IPS DF 6.9 (cell line): ENCODE results near the gene TRNAU1AP.
"Not testable (repeated sequence)": the region's sequence is repeated elsewhere in the genome, so short reads cannot be mapped to it uniquely, and the experiment has no call there.

Experiments
- DNase-seq: peaks from one replicate; pipeline ENCODE4 v3.0.0-alpha.2; 2013; ENCODE audit warnings: low read depth, low spot score
- H3K27ac ChIP-seq: one replicate; pipeline ENCODE4 v1.5.1; 2013; ENCODE audit warnings: low read length, control low read depth
- H3K27me3 ChIP-seq: 2 replicates; pipeline ENCODE4 v1.6.1; 2013; ENCODE audit warnings: mild to moderate bottlenecking, low read length; ENCODE audit not compliant: control insufficient read depth, insufficient read depth
- H3K36me3 ChIP-seq: 2 replicates; pipeline ENCODE4 v1.6.1; 2013; ENCODE audit warnings: low read length; ENCODE audit not compliant: control insufficient read depth, insufficient read depth
- H3K4me1 ChIP-seq: 2 replicates; pipeline ENCODE4 v1.6.1; 2013; ENCODE audit warnings: low read length; ENCODE audit not compliant: control insufficient read depth, insufficient read depth
- H3K4me3 ChIP-seq: 2 replicates; pipeline ENCODE4 v1.5.1; 2013; ENCODE audit warnings: mild to moderate bottlenecking, low read length
- H3K9me3 ChIP-seq: 2 replicates; pipeline ENCODE4 v1.6.1; 2013; ENCODE audit warnings: low read length, inconsistent platforms; ENCODE audit not compliant: control insufficient read depth, insufficient read depth
- WGBS: extraction: QIAGEN DNeasy Blood & Tissue Kit; methylation state at CpG from one replicate; pipeline ENCODE4 v1.1.7; 2013; ENCODE audit warnings: mixed read lengths, missing lambda C conversion rate; ENCODE audit not compliant: insufficient read length, insufficient coverage; 5-methylcytosine and 5-hydroxymethylcytosine counted together

TRNAU1AP gene

DNA sequence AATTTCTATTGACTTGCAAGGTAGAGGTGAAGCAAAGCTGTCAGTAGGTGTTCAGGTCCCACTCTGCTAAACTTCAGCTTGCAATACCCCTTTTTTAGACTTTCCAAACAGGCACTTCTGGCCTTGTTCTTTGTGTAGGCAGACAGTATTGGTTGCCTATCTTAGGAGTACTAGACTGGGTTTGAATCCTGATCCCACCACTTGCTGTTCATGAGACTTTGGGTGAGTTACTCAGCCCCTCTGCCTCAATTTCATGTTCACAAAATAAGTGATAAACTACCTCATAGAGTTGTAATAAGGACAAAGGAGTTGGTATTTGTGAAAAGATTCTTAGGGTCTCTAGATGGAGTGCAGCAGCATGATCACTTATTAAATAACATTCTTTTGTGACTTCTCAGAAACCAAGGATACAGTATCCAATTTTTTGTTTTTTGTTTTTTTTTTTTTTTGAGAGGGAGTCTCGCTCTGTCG is 41.9 kb upstream of the TRNAU1AP start:
- Histone ChIP-seq H3K36me3 (peaks cover 45% of the 10 kb centered on the region; the same call in 1 of the 2 replicates), H3K9me3 (no peaks in the 10 kb centered on the region), H3K4me1 (peaks cover 5% of the 10 kb centered on the region; the same call in 1 of the 2 replicates), H3K27ac (no peak overlapping the region), H3K4me3 (no peak overlapping the region), H3K27me3 (no peaks in the 10 kb centered on the region)
- no CpG with 5 or more reads among the region's 2 CpGs for WGBS
- no peak for DNase-seq

DNA sequence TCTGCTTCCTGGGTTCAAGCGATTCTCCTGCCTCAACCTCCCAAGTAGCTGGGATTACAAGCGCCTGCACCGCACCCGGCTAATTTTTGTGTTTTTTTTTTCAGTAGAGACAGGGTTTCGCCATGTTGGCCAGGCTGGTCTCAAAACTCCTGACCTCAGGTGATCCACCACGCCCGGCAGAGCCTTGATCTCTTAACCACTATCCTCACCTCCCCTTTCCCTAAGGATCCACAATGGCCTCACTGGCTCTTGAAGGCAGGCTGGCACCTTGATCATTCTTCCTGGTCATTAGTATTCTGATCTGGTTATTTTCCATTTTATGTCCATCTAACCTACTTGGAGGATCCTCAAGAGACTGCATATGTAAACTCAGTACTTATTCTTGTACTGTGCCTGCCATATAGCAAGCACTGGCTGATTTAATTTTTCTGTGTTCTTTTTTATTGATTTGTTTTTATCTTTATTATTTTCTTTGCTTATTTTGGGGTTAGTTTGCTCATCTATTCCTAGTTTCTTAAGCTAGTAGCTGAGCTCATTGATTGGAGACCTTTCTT is 40.8 kb upstream of the TRNAU1AP start:
- H3K9me3 ChIP-seq: no peaks in the 10 kb centered on the region
- peaks cover 36% of the 10 kb centered on the region; the same call in 1 of the 2 replicates for H3K36me3 ChIP-seq
- peaks cover 5% of the 10 kb centered on the region; the same call in 1 of the 2 replicates for H3K4me1 ChIP-seq
- H3K4me3 ChIP-seq: no peak overlapping the region
- no peaks in the 10 kb centered on the region for H3K27me3 ChIP-seq
- no peak overlapping the region for H3K27ac ChIP-seq
- WGBS: no CpG with 5 or more reads among the region's 7 CpGs
- no peak for DNase-seq

DNA sequence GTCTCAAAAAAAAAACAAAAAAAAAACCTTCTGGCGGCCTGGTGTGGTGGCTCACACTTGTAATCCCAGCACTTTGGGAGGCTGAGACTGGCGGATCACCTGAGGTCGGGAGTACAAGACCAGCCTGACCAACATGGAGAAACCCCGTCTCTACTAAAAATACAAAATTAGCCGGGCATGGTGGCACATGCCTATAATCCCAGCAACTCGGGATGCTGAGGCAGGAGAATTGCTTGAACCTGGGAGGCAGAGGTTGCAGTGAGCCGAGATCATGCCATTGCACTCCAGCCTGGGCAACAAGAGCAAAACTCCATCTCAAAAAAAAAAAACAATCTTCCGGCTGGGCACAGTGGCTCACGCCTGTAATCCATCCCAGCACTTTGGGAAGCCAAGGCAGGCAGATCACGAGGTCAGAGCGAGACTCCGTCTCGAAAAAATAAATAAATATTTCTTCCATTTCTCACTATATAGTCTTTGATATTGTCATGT is 38.4 kb upstream of the TRNAU1AP start:
- not testable (repeated sequence) for H3K9me3 ChIP-seq, H3K27me3 ChIP-seq, H3K27ac ChIP-seq, DNase-seq, H3K4me3 ChIP-seq, H3K4me1 ChIP-seq
- no CpG with 5 or more reads among the region's 13 CpGs for whole genome bisulfite sequencing
- peaks cover 16% of the 10 kb centered on the region; the same call in 1 of the 2 replicates for H3K36me3 ChIP-seq

DNA sequence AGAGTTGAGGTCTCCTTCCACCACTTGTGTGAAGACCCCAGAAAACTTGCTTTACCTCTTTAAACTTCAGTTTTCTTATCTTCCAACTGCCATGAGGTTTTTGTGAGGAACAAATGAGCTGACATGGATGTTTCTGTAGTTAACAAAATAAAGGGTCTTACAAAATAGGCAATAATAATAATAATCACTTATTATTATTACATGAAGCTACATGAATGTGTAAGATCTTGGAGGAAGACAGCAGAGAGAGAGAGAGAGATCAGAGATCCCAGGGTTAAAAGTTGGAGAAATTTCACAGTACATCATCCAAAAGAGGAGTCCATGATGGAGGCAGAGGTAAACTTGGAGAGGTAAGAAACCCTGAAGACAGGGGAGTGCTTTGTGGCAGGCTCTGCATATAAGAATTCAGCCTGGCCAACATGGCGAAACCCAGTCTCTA is 36.3 kb upstream of the TRNAU1AP start:
- DNase-seq: no peak
- H3K36me3 ChIP-seq: no peaks in the 10 kb centered on the region; the same call in 1 of the 2 replicates
- no peak overlapping the region for H3K4me3 ChIP-seq
- no peaks in the 10 kb centered on the region for H3K9me3 ChIP-seq
- peaks cover 6% of the 10 kb centered on the region for H3K4me1 ChIP-seq
- no CpG with 5 or more reads among the region's 1 CpG for WGBS
- H3K27me3 ChIP-seq: no peaks in the 10 kb centered on the region
- H3K27ac ChIP-seq: no peak overlapping the region

DNA sequence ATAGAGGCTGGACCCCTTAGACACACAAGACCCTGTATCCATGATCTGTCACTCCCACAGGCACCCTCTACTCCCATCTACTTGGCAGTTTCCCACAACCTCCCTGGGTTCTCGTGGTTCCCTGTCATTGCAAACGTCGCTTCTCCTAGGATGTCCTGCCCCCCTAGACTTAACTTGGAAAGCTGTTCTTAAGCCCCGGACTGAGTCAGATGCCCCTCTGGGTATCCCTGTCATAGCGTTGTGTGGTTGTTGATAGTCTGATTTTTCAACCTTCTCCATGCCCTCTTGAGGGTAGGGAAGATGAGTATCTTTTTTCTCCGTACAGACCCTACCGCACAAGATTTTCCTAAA is 35.3 kb upstream of the TRNAU1AP start:
- Histone ChIP-seq H3K4me3 (no peak overlapping the region), H3K9me3 (no peaks in the 10 kb centered on the region), H3K27ac (no peak overlapping the region), H3K27me3 (no peaks in the 10 kb centered on the region), H3K36me3 (no peaks in the 10 kb centered on the region; the same call in 1 of the 2 replicates), H3K4me1 (peaks cover 9% of the 10 kb centered on the region)
- no CpG with 5 or more reads among the region's 7 CpGs for WGBS
- DNase-seq: no peak

DNA sequence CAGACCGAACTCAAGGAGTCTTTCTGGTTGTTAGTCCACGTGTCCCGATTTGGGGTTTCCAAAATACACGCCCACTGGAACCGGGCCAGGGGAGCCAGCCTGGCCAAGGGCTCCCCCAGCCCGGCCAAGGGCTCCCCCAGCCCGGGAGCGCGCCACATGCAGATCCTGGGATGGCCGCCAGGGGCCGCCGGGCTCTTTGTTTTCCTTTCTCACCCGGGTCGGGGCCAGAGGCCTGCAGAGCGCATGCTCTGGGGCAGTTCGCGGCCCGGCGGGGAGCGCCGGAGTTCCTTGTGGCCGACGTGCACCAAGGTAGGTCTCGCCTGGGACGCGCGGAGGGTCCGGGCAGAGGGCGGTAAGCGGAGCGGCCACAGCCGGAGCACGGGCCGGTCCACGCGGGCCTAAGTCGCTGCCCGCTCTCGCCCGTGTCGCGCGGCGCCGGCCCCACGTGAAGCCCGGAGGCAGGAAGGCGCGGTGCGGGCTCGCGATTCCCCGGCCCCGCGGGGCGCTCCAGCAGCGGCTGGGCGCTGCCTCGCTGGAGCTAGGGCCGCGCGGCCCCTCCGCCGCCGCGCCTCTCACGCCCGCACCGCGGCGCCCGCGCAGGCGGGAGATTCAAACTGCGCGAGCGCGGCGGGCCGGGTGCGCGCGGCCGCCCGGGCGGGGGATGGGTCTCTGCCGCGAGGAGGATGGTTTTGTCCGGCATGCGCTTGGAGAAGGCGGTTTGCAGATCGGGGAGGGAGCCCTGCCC is 34.7 kb upstream of the TRNAU1AP start:
- H3K27me3 ChIP-seq: no peaks in the 10 kb centered on the region
- no peaks in the 10 kb centered on the region; the same call in 1 of the 2 replicates for H3K36me3 ChIP-seq
- H3K4me3 ChIP-seq: peak overlapping the region; percentile 69; the same call in 1 of the 2 replicates
- peaks cover 9% of the 10 kb centered on the region for H3K4me1 ChIP-seq
- no peak overlapping the region for H3K27ac ChIP-seq
- no peaks in the 10 kb centered on the region for H3K9me3 ChIP-seq
- DNase-seq: no peak
- WGBS: no CpG with 5 or more reads among the region's 92 CpGs

DNA sequence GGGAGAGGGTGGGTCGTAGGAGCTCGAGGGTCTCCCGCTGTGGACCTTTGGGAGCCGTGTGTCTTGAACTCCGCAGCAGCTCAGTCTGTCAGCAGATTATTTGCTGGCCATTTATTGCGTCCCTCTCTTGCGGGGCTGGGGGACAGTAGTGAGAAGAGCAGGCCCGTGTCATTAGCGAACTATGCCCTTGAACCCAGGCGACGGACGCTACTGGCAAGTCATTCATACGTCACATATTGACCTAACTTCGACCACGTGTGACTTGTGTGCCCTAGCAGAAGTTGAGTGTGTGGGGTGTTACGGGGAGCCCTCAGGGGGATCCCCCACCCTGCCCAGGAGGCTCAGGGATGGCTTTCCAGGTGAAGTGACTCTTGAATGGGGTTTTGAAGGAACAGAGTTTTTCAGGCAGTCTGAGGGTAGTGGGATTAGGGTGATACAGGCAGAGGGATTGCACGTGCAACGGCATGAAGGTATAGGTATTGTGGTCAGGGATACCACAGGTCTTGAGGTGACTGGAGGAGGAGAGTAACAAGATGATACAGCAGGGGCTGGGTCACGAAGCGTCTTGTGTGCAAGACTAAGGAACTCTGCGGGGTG is 34.0 kb upstream of the TRNAU1AP start:
- WGBS: no CpG with 5 or more reads among the region's 21 CpGs
- Histone ChIP-seq H3K9me3 (no peaks in the 10 kb centered on the region), H3K4me3 (peak overlapping the region; percentile 69; the same call in 1 of the 2 replicates), H3K4me1 (peaks cover 11% of the 10 kb centered on the region), H3K36me3 (no peaks in the 10 kb centered on the region), H3K27ac (no peak overlapping the region), H3K27me3 (no peaks in the 10 kb centered on the region)
- no peak for DNase-seq

DNA sequence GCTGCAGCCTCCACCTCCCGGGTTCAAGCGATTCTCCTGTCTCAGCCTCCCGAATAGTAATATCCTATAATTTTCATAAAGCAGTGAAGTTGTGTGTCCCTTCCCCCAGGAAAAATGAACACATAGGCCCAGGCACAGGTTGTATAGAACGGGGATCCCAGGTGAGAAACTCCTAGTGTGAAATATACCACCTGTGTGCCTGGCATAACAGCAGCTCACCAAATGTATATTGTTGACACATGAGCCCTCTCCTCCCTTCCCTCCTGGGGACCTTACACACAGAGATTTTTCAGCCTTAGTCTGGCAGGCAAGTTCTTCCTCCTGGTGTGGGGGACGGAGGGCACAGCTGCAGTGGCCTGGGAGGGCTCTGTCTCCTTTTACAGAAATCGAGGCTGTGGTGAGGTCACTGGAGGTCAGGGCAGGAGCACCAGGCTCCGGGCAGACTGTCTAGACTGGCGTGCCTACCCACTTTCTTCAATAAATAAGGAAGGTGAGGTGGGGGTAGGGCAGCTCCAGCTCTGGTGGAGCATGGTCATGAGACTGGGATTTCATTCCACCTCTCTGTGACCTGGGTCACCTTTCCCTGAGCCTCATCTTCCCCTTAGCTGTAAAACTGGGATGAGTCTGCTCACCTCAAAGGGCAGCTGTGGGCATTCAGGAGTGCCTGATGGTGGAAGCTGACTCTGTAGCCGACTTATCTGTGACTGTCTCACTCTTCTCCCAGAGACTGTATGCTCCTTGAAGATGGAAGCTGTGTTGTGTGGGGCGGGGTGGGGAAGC is 32.7 kb upstream of the TRNAU1AP start:
- Histone ChIP-seq H3K27ac (no peak overlapping the region), H3K9me3 (no peaks in the 10 kb centered on the region), H3K27me3 (no peaks in the 10 kb centered on the region), H3K4me3 (no peak overlapping the region), H3K4me1 (peaks cover 11% of the 10 kb centered on the region), H3K36me3 (no peaks in the 10 kb centered on the region)
- DNase-seq: no peak
- no CpG with 5 or more reads among the region's 10 CpGs for WGBS

DNA sequence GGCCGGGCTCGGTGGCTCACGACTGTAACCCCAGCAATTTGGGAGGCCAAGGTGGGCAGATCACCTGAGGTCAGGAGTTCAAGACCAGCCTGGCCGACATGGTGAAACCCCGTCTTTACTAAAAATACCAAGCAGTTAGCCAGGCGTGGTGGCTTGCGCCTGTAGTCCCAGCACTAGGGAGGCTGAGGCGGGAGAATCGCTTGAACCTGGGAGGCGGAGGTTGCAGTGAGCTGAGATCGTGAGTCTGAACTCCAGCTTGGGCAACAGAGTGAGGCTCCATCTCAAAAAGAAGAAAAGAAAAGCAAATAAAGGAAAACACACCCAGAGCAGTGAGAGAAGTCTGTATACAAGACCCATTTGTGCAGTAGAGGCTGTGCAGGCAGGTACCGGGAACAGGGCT is 32.1 kb upstream of the TRNAU1AP start:
- not testable (repeated sequence) for H3K36me3 ChIP-seq, H3K9me3 ChIP-seq, DNase-seq, H3K27ac ChIP-seq, H3K27me3 ChIP-seq, H3K4me3 ChIP-seq
- WGBS: no CpG with 5 or more reads among the region's 12 CpGs
- peaks cover 11% of the 10 kb centered on the region for H3K4me1 ChIP-seq
